SK-N-SH treated with all-trans-retinoic acid at 6 μM for 48 hours (cell line): Measurements from ENCODE around the gene GUK1.

Experiments used
- ATAC-seq: fragments of 200-7000 bp; cut with Tn5 transposase; 3 replicates; pipeline ENCODE4 v1.9.1; 2020; ENCODE audit warnings: mild to moderate bottlenecking, moderate library complexity
- ARNTL ChIP-seq: fragments of 450-650 bp; formaldehyde crosslinking; IDR thresholded peaks from 2 replicates; pipeline ENCODE4 v1.5.0; 2020; ENCODE audit warnings: low read depth, mild to moderate bottlenecking, moderate library complexity, borderline replicate concordance
- BACH2 ChIP-seq: fragments of 250-450 bp; sonication (Bioruptor Pico); IDR thresholded peaks from 2 replicates; pipeline ENCODE4 v1.9.0; 2021; ENCODE audit warnings: mild to moderate bottlenecking, borderline replicate concordance
- CSDC2 ChIP-seq: fragments of 250-450 bp; sonication (Bioruptor Pico); IDR thresholded peaks from 2 replicates; pipeline ENCODE4 v1.5.0; 2020; ENCODE audit warnings: mild to moderate bottlenecking, moderate library complexity
- CSRNP3 ChIP-seq: fragments of 250-450 bp; sonication (Bioruptor Pico); IDR thresholded peaks from 2 replicates; pipeline ENCODE4 v1.5.1; 2021; ENCODE audit warnings: mild to moderate bottlenecking, moderate library complexity
- ESRRG ChIP-seq: fragments of 250-450 bp; sonication (Bioruptor Pico); IDR thresholded peaks from 2 replicates; pipeline ENCODE4 v1.6.1; 2021; ENCODE audit warnings: mild to moderate bottlenecking
- ISL1 ChIP-seq: fragments of 250-450 bp; sonication (Bioruptor Pico); IDR thresholded peaks from 2 replicates; pipeline ENCODE4 v2.1.2; 2022; ENCODE audit warnings: mild to moderate bottlenecking, moderate library complexity
- OSR1 ChIP-seq: fragments of 250-450 bp; sonication (Bioruptor Pico); IDR thresholded peaks from 2 replicates; pipeline ENCODE4 v1.8.0; 2022; ENCODE audit warnings: moderate library complexity, mild to moderate bottlenecking, inconsistent platforms
- PPARA ChIP-seq: fragments of 250-450 bp; sonication (Bioruptor Pico); IDR thresholded peaks from 2 replicates; pipeline ENCODE4 v1.5.0; 2020; ENCODE audit warnings: mild to moderate bottlenecking, borderline replicate concordance
- RARB ChIP-seq: fragments of 250-450 bp; sonication (Bioruptor Pico); IDR thresholded peaks from 2 replicates; pipeline ENCODE4 v1.8.0; 2021; ENCODE audit warnings: mild to moderate bottlenecking, moderate library complexity
- SNAI2 ChIP-seq: fragments of 250-450 bp; sonication (Bioruptor Pico); IDR thresholded peaks from 2 replicates; pipeline ENCODE4 v1.5.0; 2020; ENCODE audit warnings: mild to moderate bottlenecking, moderate library complexity
- TCF4 ChIP-seq: fragments of 250-450 bp; sonication (Bioruptor Pico); IDR thresholded peaks from 2 replicates; pipeline ENCODE4 v1.8.0; 2021; ENCODE audit warnings: mild to moderate bottlenecking, moderate library complexity, borderline replicate concordance
- TOX ChIP-seq: fragments of 250-450 bp; sonication (Bioruptor Pico); IDR thresholded peaks from 2 replicates; pipeline ENCODE4 v1.8.0; 2021; ENCODE audit warnings: mild to moderate bottlenecking, moderate library complexity, borderline replicate concordance
- ZFP3 ChIP-seq: fragments of 250-450 bp; sonication (Bioruptor Pico); IDR thresholded peaks from 2 replicates; pipeline ENCODE4 v1.5.0; 2020; ENCODE audit warnings: mild to moderate bottlenecking, moderate library complexity
- ZFP30 ChIP-seq: fragments of 450-650 bp; formaldehyde crosslinking; IDR thresholded peaks from 2 replicates; pipeline ENCODE4 v1.5.0; 2022; ENCODE audit warnings: mild to moderate bottlenecking, moderate library complexity
- ZNF565 ChIP-seq: fragments of 450-650 bp; formaldehyde crosslinking; conservative IDR thresholded peaks from 2 replicates; pipeline ENCODE4 v1.5.0; 2020; ENCODE audit warnings: low read depth, mild to moderate bottlenecking, moderate library complexity
- ZNF70 ChIP-seq: fragments of 450-650 bp; formaldehyde crosslinking; IDR thresholded peaks from 2 replicates; pipeline ENCODE4 v1.5.0; 2020; ENCODE audit warnings: mild to moderate bottlenecking, moderate library complexity
- TF ChIP-seq, protein P1 (sequence below): fragments of 250-450 bp; sonication (Bioruptor Pico); IDR thresholded peaks from 2 replicates; pipeline ENCODE4 v1.5.1; 2020; ENCODE audit warnings: low read depth, mild to moderate bottlenecking, moderate library complexity
- TF ChIP-seq, protein P2 (sequence below): fragments of 250-450 bp; sonication (Bioruptor Pico); IDR thresholded peaks from 2 replicates; pipeline ENCODE4 v1.5.0; 2020; ENCODE audit warnings: mild to moderate bottlenecking, moderate library complexity
- TF ChIP-seq, protein P3 (sequence below): fragments of 250-450 bp; sonication (Bioruptor Pico); IDR thresholded peaks from 2 replicates; pipeline ENCODE4 v1.8.0; 2020; ENCODE audit warnings: mild to moderate bottlenecking, moderate library complexity, borderline replicate concordance

Gene GUK1

GRCh38 chr1:228159008-228159665, 19.1 kb downstream of the GUK1 start:
- no peak for ATAC-seq
- TF ChIP-seq, protein P1, sequence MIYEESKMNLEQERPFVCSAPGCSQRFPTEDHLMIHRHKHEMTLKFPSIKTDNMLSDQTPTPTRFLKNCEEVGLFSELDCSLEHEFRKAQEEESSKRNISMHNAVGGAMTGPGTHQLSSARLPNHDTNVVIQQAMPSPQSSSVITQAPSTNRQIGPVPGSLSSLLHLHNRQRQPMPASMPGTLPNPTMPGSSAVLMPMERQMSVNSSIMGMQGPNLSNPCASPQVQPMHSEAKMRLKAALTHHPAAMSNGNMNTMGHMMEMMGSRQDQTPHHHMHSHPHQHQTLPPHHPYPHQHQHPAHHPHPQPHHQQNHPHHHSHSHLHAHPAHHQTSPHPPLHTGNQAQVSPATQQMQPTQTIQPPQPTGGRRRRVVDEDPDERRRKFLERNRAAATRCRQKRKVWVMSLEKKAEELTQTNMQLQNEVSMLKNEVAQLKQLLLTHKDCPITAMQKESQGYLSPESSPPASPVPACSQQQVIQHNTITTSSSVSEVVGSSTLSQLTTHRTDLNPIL (CRISPR knock-in tag): no peak
- no peak for TF ChIP-seq ISL1 (CRISPR knock-in tag)

DNA sequence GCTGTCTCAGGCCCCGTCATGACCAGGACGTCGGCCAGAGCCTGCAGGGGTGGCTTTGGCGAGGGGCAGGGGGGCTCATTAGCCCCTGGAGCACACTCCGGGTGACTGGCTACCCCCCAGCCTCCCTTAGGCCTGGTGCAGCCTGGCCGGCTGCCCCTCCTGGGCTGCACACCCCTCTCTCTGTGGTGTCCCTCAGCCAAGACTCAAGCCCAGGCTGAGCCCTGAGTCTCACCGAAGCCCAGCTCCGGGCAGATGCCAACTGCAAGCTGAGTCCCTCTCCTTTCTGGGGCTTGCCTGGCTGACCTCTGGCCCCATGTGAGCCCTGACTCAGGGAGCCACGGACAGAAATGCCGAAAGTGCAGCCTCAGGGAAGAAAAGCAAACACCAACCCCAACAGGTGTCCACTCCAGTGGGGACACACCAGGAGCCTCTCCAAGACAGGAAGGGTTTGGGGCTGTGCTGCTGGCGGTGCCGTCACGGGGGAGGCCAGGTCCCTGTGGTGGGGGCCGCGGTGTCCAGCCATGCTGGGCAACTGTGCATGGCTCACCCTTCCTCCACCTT, 20.2 kb downstream of the GUK1 start:
- no peak for ATAC-seq
- TF ChIP-seq ISL1 (CRISPR knock-in tag) (no peak), ARNTL (CRISPR knock-in tag) (no peak), ESRRG (CRISPR knock-in tag) (no peak), TOX (CRISPR knock-in tag) (no peak), CSRNP3 (CRISPR knock-in tag) (no peak), OSR1 (CRISPR knock-in tag) (no peak), ZNF565 (CRISPR knock-in tag) (no peak), ZFP3 (CRISPR knock-in tag) (no peak), PPARA (CRISPR knock-in tag) (no peak), TCF4 (CRISPR knock-in tag) (no peak), ZNF70 (CRISPR knock-in tag) (no peak), RARB (CRISPR knock-in tag) (no peak), CSDC2 (CRISPR knock-in tag) (no peak), SNAI2 (CRISPR knock-in tag) (no peak), ZFP30 (CRISPR knock-in tag) (no peak)
- TF ChIP-seq, protein P1 (CRISPR knock-in tag): no peak
- TF ChIP-seq, protein P2, sequence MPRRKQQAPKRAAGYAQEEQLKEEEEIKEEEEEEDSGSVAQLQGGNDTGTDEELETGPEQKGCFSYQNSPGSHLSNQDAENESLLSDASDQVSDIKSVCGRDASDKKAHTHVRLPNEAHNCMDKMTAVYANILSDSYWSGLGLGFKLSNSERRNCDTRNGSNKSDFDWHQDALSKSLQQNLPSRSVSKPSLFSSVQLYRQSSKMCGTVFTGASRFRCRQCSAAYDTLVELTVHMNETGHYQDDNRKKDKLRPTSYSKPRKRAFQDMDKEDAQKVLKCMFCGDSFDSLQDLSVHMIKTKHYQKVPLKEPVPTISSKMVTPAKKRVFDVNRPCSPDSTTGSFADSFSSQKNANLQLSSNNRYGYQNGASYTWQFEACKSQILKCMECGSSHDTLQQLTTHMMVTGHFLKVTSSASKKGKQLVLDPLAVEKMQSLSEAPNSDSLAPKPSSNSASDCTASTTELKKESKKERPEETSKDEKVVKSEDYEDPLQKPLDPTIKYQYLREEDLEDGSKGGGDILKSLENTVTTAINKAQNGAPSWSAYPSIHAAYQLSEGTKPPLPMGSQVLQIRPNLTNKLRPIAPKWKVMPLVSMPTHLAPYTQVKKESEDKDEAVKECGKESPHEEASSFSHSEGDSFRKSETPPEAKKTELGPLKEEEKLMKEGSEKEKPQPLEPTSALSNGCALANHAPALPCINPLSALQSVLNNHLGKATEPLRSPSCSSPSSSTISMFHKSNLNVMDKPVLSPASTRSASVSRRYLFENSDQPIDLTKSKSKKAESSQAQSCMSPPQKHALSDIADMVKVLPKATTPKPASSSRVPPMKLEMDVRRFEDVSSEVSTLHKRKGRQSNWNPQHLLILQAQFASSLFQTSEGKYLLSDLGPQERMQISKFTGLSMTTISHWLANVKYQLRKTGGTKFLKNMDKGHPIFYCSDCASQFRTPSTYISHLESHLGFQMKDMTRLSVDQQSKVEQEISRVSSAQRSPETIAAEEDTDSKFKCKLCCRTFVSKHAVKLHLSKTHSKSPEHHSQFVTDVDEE (CRISPR knock-in tag): no peak
- TF ChIP-seq, protein P3, sequence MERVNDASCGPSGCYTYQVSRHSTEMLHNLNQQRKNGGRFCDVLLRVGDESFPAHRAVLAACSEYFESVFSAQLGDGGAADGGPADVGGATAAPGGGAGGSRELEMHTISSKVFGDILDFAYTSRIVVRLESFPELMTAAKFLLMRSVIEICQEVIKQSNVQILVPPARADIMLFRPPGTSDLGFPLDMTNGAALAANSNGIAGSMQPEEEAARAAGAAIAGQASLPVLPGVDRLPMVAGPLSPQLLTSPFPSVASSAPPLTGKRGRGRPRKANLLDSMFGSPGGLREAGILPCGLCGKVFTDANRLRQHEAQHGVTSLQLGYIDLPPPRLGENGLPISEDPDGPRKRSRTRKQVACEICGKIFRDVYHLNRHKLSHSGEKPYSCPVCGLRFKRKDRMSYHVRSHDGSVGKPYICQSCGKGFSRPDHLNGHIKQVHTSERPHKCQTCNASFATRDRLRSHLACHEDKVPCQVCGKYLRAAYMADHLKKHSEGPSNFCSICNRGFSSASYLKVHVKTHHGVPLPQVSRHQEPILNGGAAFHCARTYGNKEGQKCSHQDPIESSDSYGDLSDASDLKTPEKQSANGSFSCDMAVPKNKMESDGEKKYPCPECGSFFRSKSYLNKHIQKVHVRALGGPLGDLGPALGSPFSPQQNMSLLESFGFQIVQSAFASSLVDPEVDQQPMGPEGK (CRISPR knock-in tag): no peak

DNA sequence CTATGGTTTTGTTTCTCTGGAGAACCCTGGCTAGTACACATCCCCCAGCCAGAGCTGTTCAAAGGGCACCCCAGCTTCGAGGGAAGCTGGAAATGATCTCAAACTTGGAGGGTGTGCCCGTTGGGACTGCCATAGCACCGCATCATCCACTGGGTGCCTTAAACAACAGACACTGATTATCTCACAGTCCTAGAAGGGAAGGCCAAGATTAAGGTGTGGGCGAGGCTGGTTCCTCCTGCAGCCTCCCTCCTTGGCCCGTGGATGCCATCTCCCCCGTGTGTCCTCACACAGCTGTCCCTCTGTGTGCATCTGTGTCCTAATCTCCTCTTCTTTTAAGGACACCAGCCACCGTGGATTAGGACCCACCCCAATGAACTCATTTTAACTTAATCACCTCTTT, 21.3 kb downstream of the GUK1 start:
- ATAC-seq: no peak
- TF ChIP-seq ZNF70 (CRISPR knock-in tag) (no peak), ZFP30 (CRISPR knock-in tag) (no peak), ARNTL (CRISPR knock-in tag) (no peak), OSR1 (CRISPR knock-in tag) (no peak), BACH2 (no peak), TCF4 (CRISPR knock-in tag) (no peak)
